ENCODE measurements around the gene KLHL29. TPM values are rescaled to one million over a fixed set of nuclear protein-coding genes. Genes with fewer than 3 reads are reported as not detected.

Gene KLHL29
- total RNA-seq, 1 donor from 2014 or later: 22.3 TPM

GRCh38 chr2:23550553-23550952 is 165.6 kb downstream of the KLHL29 start:
- DNase-seq (ENCODE audit: low spot score): no peak

- DNase-seq (ENCODE audit: low spot score): no peak
These were observed 166.9 kb downstream of the KLHL29 start for GRCh38 chr2:23551875-23552274.

GRCh38 chr2:23553561-23553960 is 168.6 kb downstream of the KLHL29 start:
- DNase-seq (ENCODE audit: low spot score): no peak

- DNase-seq (ENCODE audit: low spot score): no peak
These were observed 169.2 kb downstream of the KLHL29 start for GRCh38 chr2:23554054-23554697.

- DNase-seq (ENCODE audit: low spot score): no peak
These were observed 171.0 kb downstream of the KLHL29 start for GRCh38 chr2:23555944-23556343.

GRCh38 chr2:23556929-23557328 is 171.9 kb downstream of the KLHL29 start:
- DNase-seq (ENCODE audit: low spot score): no peak

GRCh38 chr2:23557455-23557854 is 172.5 kb downstream of the KLHL29 start:
- DNase-seq (ENCODE audit: low spot score): no peak

GRCh38 chr2:23559561-23560239 is 174.7 kb downstream of the KLHL29 start:
- DNase-seq (ENCODE audit: low spot score): no peak

GRCh38 chr2:23561088-23561487 is 176.1 kb downstream of the KLHL29 start:
- DNase-seq (ENCODE audit: low spot score): no peak

GRCh38 chr2:23561544-23561943 is 176.6 kb downstream of the KLHL29 start:
- no peak for DNase-seq (ENCODE audit: low spot score)

- no peak for DNase-seq (ENCODE audit: low spot score)
These were observed 177.2 kb downstream of the KLHL29 start for GRCh38 chr2:23562143-23562542.

GRCh38 chr2:23563151-23563550 is 178.2 kb downstream of the KLHL29 start:
- DNase-seq (ENCODE audit: low spot score): no peak

- DNase-seq (ENCODE audit: low spot score): peak; percentile 61
These were observed 179.0 kb downstream of the KLHL29 start for GRCh38 chr2:23563673-23564614.

GRCh38 chr2:23564615-23564960 is 179.6 kb downstream of the KLHL29 start:
- no peak for DNase-seq (ENCODE audit: low spot score)

- no peak for DNase-seq (ENCODE audit: low spot score)
These were observed 180.4 kb downstream of the KLHL29 start for GRCh38 chr2:23565374-23565773.

GRCh38 chr2:23565814-23566213 is 180.8 kb downstream of the KLHL29 start:
- no peak for DNase-seq (ENCODE audit: low spot score)

- DNase-seq (ENCODE audit: low spot score): no peak
These were observed 181.5 kb downstream of the KLHL29 start for GRCh38 chr2:23566241-23567142.

GRCh38 chr2:23567161-23567756 is 182.3 kb downstream of the KLHL29 start:
- DNase-seq (ENCODE audit: low spot score): no peak

GRCh38 chr2:23568211-23568610 is 183.2 kb downstream of the KLHL29 start:
- DNase-seq (ENCODE audit: low spot score): no peak

- no peak for DNase-seq (ENCODE audit: low spot score)
These were observed 183.7 kb downstream of the KLHL29 start for GRCh38 chr2:23568626-23569190.

All from mucosa of gallbladder (tissue), 1 donor.